ENCODE results near the gene TMEM250.
"Not testable (repeated sequence)": the region's sequence is repeated elsewhere in the genome, so short reads cannot be mapped to it uniquely, and the experiment has no call there.

TMEM250 gene

DNA sequence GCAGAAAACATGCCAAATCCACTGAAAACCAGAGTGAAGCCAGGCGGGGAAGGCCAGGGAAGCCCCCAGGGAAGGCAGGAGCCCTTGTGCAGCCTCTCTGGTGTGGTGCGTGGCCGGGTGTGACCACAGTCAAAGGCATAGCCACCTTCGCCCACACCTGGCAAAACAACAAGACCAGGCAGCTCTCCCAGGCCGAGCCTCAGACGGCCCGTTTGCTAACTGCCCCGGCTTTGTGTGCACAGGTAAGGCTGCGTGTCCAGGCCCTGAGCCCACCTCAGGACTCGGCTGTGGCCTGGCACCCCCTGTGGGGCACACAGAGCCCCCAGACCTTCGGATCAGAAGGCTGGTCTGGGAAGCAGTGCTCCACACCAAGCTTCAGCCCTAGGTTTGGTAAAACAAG, 6.1 kb downstream of the TMEM250 start:
- H3K4me3 Mint-ChIP-seq, result no peak overlapping the region

DNA sequence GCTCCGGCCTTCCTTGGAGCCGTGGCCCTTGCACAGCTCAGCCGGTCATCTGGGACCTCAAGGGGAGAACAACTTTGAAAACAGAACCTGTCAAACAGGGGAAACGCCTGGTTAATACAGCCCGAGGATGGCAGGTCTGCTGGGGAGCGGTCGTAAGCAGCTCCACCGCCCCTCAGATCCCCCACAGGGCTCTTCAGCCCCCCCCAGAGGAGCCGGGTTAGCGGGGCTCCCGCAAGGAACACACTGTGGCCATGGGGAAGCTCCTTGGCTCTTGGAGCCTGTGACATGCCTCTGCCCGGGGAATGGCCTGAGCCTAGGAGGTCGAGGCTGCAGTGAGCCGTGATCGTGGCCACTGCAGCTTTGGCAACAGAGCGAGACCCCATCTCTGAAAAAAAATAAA, 6.8 kb downstream of the TMEM250 start:
- no peak for ATAC-seq
- Mint-ChIP-seq H3K27ac (peak overlapping the region; percentile 69), H3K4me3 (no peak overlapping the region), H3K36me3 (no peaks in the 10 kb centered on the region), H3K27me3 (no peaks in the 10 kb centered on the region), H3K9me3 (no peaks in the 10 kb centered on the region), H3K4me1 (peaks cover 47% of the 10 kb centered on the region)

More for the DNA sequence above, 6.1 kb downstream of the TMEM250 start:
- H3K9me3 Mint-ChIP-seq, result no peaks in the 10 kb centered on the region
- H3K36me3 Mint-ChIP-seq, result no peaks in the 10 kb centered on the region
- peaks cover 40% of the 10 kb centered on the region for H3K4me1 Mint-ChIP-seq
- no peak overlapping the region for H3K27ac Mint-ChIP-seq
- ATAC-seq, result no peak
- H3K27me3 Mint-ChIP-seq, result no peaks in the 10 kb centered on the region

DNA sequence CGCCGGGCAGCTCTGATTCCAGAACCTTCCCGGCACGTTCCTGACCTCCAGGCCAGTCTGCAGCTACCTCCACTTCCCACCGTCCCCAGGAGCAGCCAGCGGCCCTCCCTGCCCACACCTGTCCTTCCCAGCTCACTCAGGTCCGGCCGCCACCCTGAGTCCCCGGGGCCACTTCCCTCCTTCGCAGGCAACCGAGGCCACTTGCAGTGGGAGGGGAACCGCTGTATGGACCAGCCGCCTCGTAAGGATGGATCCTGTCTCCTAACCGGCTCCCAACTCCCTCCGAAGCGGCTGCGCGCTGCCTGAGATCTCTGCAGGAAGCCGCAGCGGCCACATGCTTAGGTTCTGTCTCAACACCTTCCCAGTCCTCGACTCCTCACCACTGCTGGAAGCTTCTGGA, 7.5 kb downstream of the TMEM250 start:
- H3K27ac Mint-ChIP-seq, result peak overlapping the region; percentile 69
- H3K4me1 Mint-ChIP-seq, result peaks cover 54% of the 10 kb centered on the region
- no peaks in the 10 kb centered on the region for H3K27me3 Mint-ChIP-seq
- no peak for ATAC-seq
- H3K36me3 Mint-ChIP-seq, result no peaks in the 10 kb centered on the region
- no peaks in the 10 kb centered on the region for H3K9me3 Mint-ChIP-seq
- peak overlapping the region; percentile 67 for H3K4me3 Mint-ChIP-seq

DNA sequence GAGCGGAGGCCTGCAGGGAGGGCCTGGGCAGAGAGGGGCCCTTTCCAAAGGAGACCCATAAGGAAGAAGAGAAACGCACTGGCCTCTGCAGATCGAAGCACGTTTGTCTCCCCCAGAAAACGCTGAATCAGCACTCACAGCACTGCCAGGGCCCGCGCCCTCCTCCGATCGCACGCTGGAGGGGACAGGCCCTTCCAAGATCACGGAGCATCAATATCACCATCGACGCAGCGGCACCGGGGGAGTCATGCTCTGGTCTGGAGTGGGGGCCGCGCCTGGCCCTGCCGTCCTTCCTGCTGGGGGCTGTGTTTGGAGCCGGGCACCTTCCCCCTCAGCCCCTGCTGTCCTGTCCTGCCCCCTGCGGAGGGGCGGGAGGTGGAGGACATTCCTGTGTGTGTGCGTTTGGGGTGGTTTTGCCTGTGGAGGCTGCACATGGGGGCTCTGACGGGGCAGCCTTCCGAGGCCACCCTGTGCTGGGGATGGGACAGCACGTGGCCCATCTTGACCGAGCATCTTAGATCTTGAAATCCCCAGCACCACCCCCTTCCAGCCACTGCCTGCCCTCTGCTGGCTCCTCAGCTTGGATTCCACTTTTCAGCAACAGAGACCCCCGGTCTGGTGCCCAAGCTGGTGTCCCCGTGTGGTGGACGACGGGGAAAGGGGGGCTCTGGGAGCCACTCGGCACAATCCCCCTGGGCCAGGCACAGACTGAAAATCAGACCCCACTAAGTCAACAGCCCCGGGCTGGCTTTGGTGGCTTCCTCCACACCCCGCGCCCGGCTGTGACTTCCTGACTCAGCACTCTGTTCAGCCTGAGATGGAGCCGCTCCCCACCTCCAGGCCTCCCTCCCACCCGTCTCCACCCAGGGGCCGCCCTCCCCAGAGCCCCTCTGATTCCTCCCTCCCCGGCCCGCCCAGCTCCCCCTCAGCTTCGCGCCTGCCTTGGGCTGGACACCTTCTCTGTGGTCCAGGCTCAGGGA, 8.3 kb downstream of the TMEM250 start:
- Mint-ChIP-seq H3K36me3 (no peaks in the 10 kb centered on the region), H3K4me1 (peaks cover 61% of the 10 kb centered on the region), H3K27ac (peak overlapping the region; percentile 85), H3K4me3 (peak overlapping the region; percentile 80), H3K27me3 (no peaks in the 10 kb centered on the region), H3K9me3 (no peaks in the 10 kb centered on the region)
- ATAC-seq, result no peak

DNA sequence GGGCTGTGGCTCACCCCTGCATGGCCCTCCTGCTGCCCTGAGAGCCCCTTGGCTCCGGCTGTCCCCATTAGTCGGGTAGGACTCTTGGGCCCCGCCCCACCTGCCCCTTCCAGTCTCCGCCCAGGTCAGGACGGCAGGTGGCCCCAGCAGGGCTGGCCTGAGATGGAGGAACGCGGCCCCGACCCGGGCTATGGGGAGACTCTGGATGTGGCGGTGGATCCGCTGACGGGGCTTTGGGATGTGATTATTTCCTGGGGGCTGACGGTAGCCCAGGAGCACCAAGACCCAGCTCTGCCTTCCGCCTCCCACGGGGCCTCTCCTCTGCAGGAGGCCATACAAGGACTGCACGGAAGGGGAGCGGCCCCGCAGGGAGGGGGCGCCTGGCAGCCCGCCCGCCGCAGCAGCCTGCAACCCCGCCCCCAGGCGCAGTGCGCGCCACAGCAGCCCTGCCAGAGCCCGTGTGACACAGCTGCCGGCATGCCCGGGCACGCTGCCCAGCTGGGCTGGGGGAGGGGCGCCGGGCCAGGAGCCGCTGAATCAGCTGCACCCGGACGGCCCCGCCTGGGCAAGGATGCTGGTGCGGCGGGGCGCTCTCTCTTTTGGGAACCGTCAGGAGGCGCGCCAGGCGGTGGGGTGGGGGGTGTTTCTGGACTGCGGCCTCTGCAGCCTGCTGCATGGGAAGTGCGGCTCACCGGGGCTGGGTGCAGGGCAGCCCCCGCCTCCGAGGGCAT, 9.2 kb downstream of the TMEM250 start:
- Mint-ChIP-seq H3K27me3 (no peaks in the 10 kb centered on the region), H3K27ac (peak overlapping the region; percentile 85), H3K4me1 (peaks cover 61% of the 10 kb centered on the region), H3K9me3 (no peaks in the 10 kb centered on the region), H3K4me3 (peak overlapping the region; percentile 80), H3K36me3 (no peaks in the 10 kb centered on the region)
- ATAC-seq, result peak; percentile 94

DNA sequence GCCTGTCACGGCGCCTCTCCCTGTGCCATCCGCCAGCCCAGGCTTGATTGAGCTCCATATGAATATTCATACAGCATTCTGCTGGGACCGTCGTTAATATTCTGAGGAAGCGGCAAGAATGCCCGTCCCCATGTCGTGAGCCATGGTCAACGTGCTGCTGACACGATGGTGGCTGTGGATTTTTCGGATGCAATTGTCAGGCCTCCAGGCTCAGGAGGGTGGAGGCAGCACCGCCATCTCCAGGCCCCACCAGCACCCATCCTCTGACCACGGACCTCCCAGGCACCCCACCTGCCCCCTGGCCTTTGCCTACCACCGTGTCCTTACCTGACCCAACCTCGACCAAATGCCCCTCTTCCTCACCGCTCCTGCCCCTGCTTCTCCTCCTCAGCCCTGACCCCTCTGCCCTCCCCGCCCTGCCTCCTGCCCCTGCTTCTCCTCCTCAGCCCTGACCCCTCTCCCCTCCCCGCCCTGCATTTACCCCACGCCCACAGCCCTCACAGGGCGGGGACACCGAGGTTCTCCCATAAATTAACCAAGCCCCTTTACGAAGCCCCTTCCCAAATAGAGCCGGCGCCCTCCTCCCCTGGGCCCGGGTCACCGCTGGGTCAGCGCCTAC, 9.9 kb downstream of the TMEM250 start:
- no peak for ATAC-seq
- Mint-ChIP-seq H3K27me3 (peaks cover 4% of the 10 kb centered on the region), H3K4me3 (peak overlapping the region; percentile 80), H3K4me1 (peaks cover 61% of the 10 kb centered on the region), H3K9me3 (no peaks in the 10 kb centered on the region), H3K27ac (peak overlapping the region; percentile 85), H3K36me3 (no peaks in the 10 kb centered on the region)

DNA sequence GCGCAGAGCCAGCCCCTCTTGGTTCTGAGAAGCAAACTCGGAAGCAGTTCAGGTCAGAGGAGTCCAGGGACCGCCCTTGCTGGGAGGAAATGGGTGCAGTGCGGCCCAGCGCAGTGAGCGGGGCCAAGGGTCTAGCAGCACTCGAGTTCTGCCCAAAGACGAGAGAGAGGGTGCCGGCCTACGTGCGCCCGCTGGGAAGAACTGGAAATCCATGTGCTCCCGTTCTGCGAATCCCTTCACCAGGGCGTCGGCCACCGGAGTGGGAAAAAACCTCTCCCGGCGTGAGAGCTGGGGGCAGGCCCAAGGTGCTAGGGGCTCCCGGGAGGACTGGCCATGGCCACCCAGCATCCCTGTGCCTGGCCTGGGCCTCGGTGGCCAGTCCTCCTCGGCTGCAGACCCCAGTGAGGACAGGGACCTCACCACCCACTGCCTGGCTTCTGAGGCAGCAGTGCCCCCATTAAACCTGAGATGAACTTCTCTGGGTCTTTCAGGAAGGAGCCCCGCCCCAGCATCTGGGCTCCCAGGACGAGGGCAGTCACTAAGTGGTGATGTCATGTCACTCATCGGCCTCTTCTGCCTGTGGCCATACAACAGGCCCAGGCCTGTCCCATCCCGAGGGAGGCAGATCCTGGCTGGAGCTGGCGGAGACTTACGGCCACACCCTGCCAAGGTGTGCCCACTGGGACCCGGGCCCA, 10.6 kb downstream of the TMEM250 start:
- Mint-ChIP-seq H3K27ac (peak overlapping the region; percentile 87), H3K27me3 (peaks cover 10% of the 10 kb centered on the region), H3K9me3 (no peaks in the 10 kb centered on the region), H3K36me3 (no peaks in the 10 kb centered on the region), H3K4me1 (peaks cover 61% of the 10 kb centered on the region), H3K4me3 (peak overlapping the region; percentile 57)
- no peak for ATAC-seq

DNA sequence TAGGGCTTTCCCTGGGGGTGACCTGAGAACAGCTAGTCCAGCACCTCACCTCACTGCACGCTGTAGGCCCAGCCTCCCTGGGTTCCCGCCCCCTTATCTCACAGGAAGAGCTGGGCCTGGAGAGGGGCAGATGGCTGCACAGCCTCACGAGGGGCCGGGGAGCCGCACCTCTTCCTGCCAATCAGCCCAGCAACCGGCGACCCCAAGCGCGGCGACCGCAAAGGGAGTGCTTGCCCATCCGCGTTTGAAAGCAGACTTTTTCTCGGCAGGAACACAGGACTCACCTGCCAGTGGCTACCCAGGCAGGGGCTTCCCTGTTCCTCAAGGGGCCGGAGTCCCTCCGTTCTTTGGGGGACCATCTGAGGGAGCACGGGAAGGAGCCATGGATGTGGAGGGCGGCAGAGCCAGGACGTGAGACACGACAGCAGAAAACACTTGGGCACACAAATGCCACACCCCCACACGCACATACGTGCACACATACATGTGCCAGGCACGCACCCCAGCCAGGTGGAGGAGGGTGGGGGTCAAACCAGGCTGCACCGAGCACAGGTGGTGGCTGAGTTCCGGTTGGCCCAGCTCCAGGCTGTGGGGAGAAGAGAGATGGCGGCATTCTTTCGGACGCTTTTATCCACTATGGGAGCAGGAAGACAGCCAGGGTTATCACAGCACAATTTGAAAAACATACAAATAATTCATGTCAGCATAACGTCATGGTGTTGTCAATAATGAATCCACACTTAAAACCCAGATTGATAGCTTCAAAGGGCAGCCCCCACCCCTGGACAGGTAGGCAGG, 11.3 kb downstream of the TMEM250 start:
- Mint-ChIP-seq H3K27ac (peak overlapping the region; percentile 87), H3K27me3 (peaks cover 18% of the 10 kb centered on the region), H3K36me3 (no peaks in the 10 kb centered on the region), H3K4me3 (peak overlapping the region; percentile 57), H3K9me3 (no peaks in the 10 kb centered on the region), H3K4me1 (peaks cover 61% of the 10 kb centered on the region)
- ATAC-seq, result no peak

DNA sequence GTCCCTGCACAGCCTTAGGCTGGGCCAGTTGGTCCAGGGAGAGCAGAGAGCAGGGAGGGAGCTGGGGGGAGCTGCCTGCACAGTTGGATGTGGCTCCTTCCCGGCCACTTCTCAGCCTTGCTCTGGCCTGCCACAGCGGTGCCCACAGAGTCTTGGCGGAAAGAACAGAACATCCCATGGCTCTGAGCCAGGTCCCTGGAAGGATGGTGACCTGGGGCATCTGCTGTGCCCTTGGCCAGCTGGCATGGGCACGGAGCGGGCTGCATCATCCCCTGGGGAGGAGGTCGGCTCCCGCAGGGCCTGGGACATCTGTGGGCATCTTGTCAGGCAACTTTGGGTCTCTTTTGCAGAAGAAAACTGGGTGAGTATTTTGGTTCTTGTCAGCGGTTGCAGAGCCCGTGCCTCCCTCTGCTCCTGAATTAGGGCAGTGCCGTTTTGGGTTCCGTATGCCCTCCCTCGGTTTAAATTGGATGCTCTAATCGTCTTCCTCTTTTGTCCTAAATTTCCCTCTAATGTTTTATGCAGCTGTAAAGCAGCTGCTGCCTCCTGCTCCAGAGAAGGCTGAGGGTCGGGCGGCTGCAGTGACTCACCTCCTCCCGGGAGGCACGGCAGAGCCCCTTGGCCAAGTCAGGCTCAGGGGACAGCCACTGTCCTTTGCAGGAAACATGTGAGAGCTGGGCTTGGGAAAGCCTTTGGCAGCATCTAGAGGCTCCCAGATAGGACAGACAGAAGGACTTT, 13.1 kb downstream of the TMEM250 start:
- H3K4me1 Mint-ChIP-seq, result peaks cover 46% of the 10 kb centered on the region

DNA sequence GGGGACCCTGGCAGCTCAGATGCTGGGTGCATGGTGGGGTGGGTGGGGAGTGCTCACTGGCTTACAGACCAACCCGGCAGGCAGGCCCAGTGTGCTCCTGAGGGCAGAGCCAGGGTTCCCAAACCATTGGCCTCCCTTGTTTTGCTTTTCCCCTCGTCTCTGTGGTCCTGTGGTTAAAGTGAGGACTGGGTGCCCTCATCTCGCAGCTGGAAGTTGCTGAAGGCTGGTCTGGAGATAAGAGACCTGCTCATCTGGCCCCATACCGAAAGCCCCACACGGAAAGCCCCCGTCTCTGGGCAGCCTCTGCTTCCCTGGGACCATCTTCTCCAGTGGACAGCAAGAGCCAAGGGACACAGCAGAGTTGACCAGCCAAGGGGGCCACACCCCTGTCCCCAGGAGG, 13.8 kb downstream of the TMEM250 start:
- no peak for ATAC-seq
- Mint-ChIP-seq H3K27ac (no peak overlapping the region), H3K27me3 (peaks cover 34% of the 10 kb centered on the region), H3K4me1 (peaks cover 39% of the 10 kb centered on the region), H3K9me3 (no peaks in the 10 kb centered on the region), H3K36me3 (no peaks in the 10 kb centered on the region), H3K4me3 (no peak overlapping the region)

More for the DNA sequence above, 13.1 kb downstream of the TMEM250 start:
- Mint-ChIP-seq H3K27me3 (peaks cover 28% of the 10 kb centered on the region), H3K9me3 (no peaks in the 10 kb centered on the region), H3K27ac (peak overlapping the region; percentile 87), H3K36me3 (no peaks in the 10 kb centered on the region), H3K4me3 (no peak overlapping the region)
- no peak for ATAC-seq

DNA sequence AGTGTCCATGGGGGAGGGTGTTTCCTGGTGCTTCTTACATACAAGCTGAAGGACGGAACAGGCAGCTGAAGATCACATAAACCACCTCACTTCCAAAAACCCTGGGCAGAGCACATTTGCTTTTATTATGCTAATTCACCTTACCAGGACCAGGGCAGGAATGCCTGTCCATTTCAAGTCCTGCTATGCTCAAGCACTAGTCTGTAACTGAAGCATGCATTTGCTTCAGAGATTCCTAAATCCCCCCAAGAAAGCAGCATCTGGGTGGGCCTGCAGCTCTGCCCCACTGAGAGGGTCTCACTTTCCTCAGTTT, 14.2 kb downstream of the TMEM250 start:
- no peak overlapping the region for H3K27ac Mint-ChIP-seq
- peaks cover 39% of the 10 kb centered on the region for H3K27me3 Mint-ChIP-seq
- H3K36me3 Mint-ChIP-seq, result no peaks in the 10 kb centered on the region
- no peak for ATAC-seq
- H3K4me1 Mint-ChIP-seq, result peaks cover 35% of the 10 kb centered on the region
- H3K9me3 Mint-ChIP-seq, result no peaks in the 10 kb centered on the region
- H3K4me3 Mint-ChIP-seq, result no peak overlapping the region

DNA sequence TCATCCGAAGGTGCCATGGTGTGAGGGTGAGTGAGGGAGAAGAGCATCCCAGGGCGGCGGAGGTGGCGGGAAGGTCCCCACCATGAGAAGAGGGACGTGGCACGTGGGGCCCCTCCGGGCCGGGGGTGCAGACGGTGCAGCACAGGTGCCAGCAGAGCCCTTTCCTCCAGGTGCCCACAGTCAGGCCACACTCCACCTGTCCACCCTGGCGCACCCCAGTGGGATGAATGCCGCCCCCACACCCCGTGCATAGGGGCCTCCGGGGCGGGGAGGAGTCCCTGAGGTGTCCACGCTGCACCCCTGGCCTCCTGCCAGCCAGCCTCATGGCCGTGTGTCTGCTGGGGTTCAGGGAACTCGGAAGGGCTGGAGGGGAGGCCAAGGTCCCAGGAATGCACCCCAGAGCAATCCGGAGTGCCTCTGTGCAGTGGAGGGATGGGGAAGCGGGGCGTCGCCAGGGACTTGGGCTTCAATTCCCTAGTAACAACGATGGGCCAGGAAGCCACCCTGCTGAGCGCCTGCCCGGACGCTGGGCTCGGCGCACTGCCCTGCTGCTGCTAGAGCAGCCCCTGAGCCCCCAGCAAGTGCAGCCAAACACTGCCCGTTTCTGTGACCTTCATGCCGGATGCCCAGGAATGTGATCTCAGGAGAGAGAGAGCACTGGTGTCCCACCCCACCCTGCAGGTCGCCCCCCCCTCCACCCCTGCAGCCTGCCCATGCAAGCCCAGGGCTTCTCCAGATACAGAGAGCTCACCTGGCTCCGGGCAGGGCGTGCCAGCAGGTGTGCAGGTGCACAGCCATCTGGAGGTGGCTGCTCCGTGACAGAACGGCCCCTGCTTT, 14.8 kb downstream of the TMEM250 start:
- peaks cover 45% of the 10 kb centered on the region for H3K27me3 Mint-ChIP-seq
- H3K36me3 Mint-ChIP-seq, result no peaks in the 10 kb centered on the region
- H3K4me1 Mint-ChIP-seq, result peaks cover 35% of the 10 kb centered on the region
- H3K9me3 Mint-ChIP-seq, result no peaks in the 10 kb centered on the region
- no peak for ATAC-seq
- H3K4me3 Mint-ChIP-seq, result no peak overlapping the region
- H3K27ac Mint-ChIP-seq, result no peak overlapping the region

DNA sequence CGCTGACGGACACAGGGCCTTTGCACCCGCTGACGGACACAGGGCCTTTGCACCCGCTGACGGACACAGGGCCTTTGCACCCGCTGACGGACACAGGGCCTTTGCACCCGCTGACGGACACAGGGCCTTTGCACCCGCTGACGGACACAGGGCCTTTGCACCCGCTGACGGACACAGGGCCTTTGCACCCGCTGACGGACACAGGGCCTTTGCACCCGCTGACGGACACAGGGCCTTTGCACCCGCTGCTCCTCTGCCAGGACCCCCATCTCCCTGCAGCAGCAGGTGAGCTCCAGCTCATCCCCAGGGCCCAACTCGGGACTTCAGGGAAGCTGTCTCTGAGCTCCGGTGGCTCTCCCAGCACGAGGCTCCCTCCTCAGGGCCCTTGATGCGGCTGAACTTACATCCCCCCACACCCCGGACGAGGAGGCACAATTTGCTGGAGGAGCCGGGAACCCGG, 17.0 kb downstream of the TMEM250 start:
- H3K4me3 Mint-ChIP-seq, ATAC-seq, H3K9me3 Mint-ChIP-seq, H3K36me3 Mint-ChIP-seq, H3K27ac Mint-ChIP-seq: not testable (repeated sequence)
- Mint-ChIP-seq H3K4me1 (peaks cover 19% of the 10 kb centered on the region), H3K27me3 (peaks cover 67% of the 10 kb centered on the region)

Measured in stimulated activated memory B cell treated with anti-CD40 and anti-IgM and Interleukin-4, amounts not matched to agents 10 μg/mL and 1 μg/mL and 100 μg/mL, for 72 hours (primary cell).